Mammary microvascular endothelial cell (primary cell): ENCODE results near the gene SERPINF2. TPM values are rescaled to one million over a fixed set of nuclear protein-coding genes. Genes with fewer than 3 reads are reported as not detected.

Experiments
- total RNA-seq: library from RNA; depleted of rRNA; stranded (reverse); fragments of >200 nt; gene quantifications from 2 replicates; pipeline ENCODE4 v1.2.3, GENCODE V29; 2015

The SERPINF2 gene
- 0.13 and 0.15 TPM in 2 replicates for total RNA-seq

DNA sequence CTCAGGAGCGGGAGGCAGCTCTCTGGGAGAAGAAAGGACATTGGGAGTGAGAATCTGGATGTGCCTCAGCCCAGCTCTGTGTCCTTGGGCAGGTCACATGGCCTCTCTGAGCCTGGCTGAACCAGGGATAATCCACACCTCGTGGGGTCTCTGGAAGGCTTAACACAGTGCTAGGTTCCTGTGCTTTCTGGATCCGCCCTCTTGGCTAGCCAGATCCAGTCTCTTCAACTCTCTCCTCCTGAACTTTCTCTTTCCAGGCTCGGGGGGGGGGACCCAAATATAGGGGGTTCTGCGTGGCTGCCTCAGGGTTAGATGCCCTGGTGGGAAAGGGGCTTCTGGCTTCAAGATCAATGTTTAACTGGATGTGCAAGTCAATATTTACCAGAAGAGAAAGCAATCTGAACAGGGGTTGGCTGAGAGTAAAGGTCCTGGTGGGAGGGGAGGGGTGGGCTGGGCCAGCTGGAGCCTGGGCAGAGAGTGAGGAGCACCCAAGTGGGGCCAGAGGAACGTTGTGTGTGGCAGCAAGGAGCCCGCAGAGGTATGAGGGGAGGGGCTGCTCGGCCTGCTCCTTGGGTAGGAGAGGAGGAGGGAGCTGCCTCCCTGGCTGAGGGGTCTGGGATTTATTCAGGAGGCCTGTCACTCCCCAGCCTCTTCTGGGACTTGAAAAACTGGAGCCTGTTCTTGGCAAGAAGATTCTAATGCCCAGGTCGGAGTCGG is at the start of gene SERPINF2:
Gene SERPINF2, plus strand, starts transcription at position 501 of the 717 bp plus-strand sequence. CDS start 2,125 bp downstream, outside the sequence.

DNA sequence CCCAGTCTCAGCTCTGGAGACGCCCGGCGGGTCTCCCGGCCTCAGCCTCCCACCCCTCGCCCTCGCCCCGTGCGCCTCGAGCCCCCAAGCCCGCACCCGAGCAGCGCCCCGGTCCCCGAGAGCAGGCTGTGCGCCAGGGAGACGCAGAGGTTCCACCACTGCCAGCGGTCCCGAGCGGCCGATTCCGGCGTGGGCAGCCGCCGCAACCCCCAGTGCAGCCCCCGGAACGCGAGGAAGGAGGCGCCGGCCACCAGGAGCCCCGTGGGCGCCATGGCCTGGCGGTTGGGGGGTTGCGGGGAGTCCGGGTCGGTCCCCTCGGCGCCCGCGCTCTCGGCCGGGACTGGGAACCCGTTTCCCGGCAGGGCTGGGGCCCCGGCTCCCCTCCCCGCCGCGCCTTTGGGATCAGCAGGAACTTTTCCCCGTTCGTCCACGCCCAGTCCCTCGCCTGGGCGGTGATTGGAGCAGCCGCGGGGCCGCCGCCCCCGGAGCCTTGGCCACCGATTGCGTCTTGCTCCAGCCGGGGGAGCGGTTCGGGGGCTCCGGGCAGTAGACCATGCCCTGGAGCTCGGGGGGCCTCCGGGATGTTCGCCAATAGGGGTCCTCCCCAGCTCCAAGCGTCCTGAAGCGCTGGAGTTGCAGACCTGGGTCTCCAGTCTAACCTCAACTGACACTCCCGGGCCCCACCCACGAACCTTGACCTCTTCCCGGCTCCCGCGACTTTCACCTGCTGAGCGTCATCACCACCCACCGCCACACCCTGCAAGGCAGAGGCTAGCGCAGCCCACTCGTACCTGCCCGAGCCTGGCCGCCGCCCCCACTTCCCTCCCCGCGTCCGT is 32.5 kb upstream of the SERPINF2 start, which contains the start of gene TLCD2:
Gene TLCD2, minus strand, starts transcription at position 407 of the 836 bp plus-strand sequence. Its CDS starts 135 bp downstream, at position 272.

DNA sequence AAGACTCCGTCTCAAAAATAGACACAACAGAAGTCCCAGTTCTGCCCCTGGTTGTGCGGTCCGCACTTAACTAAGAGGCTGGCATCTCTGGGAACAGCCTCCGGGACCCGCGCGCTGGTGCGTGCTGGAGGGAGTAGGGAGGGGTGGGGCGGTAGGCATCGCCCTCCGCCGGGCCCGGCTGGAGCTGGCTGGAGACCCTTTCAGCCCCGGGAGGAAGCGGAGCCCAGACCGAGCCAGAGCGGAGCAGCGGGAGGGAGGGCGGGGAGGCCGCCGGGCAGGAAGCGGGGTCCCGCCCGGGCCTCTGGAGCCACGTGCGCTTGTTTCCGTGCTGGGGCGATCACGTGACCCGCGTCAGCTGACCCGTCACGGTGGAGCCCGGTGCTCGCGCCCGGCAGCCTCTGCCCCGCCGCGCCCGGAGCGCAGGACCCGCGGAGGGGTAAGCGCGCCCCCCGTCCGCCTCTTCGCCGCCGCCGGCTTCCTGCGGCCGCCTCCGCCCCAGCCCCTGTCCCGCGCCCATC is 18.3 kb upstream of the SERPINF2 start, which contains the start of gene WDR81:
Gene WDR81, plus strand, starts transcription at position 354 of the 518 bp plus-strand sequence. CDS start 256 bp downstream, outside the sequence.

Other genes starting within 250 kb of the SERPINF2 start
- gene INPP5K, start 226.3 kb upstream of the SERPINF2 start, total RNA-seq = 59.1 and 71.8 TPM in 2 replicates
- gene PITPNA, start 180.1 kb upstream of the SERPINF2 start, total RNA-seq = 29.2 and 30.8 TPM in 2 replicates
- gene SLC43A2, start 114.0 kb upstream of the SERPINF2 start, total RNA-seq = 22.9 and 23.8 TPM in 2 replicates
- gene SCARF1, start 97.1 kb upstream of the SERPINF2 start, total RNA-seq = 102 and 105 TPM in 2 replicates
- 26.1 and 31.9 TPM in 2 replicates for gene RILP, start 93.0 kb upstream of the SERPINF2 start, total RNA-seq
- 169 and 209 TPM in 2 replicates for gene PRPF8, start 58.0 kb upstream of the SERPINF2 start, total RNA-seq
- 0.33 and 0.94 TPM in 2 replicates for gene TLCD2, start 32.5 kb upstream of the SERPINF2 start, total RNA-seq
- 26.2 and 26.4 TPM in 2 replicates for gene WDR81, start 18.2 kb upstream of the SERPINF2 start, total RNA-seq
- 0.44 TPM in 1 of 2 replicates, not detected in the other for gene SERPINF1, start 19.2 kb downstream of the SERPINF2 start, total RNA-seq
- 5.4 and 5.7 TPM in 2 replicates for gene SMYD4, start 87.0 kb downstream of the SERPINF2 start, total RNA-seq
- gene RPA1, start 87.1 kb downstream of the SERPINF2 start, total RNA-seq = 36.0 and 46.5 TPM in 2 replicates